VCaP (cell line): ENCODE data around the gene WDR19.
A peak's percentile ranks its signal among the peaks of the same experiment; 100 is the strongest.
"Not testable (repeated sequence)": the region's sequence is repeated elsewhere in the genome, so short reads cannot be mapped to it uniquely, and the experiment has no call there.

Experiments used
- H3K27ac ChIP-seq: fragments of 450-650 bp; 2 replicates; pipeline ENCODE4 v1.5.1; 2017
- TF ChIP-seq, protein P1 (sequence below): fragments of 450-650 bp; conservative IDR thresholded peaks from 2 replicates; pipeline ENCODE4 v1.5.1; 2017; ENCODE audit warnings: mild to moderate bottlenecking, moderate library complexity

The WDR19 gene

DNA sequence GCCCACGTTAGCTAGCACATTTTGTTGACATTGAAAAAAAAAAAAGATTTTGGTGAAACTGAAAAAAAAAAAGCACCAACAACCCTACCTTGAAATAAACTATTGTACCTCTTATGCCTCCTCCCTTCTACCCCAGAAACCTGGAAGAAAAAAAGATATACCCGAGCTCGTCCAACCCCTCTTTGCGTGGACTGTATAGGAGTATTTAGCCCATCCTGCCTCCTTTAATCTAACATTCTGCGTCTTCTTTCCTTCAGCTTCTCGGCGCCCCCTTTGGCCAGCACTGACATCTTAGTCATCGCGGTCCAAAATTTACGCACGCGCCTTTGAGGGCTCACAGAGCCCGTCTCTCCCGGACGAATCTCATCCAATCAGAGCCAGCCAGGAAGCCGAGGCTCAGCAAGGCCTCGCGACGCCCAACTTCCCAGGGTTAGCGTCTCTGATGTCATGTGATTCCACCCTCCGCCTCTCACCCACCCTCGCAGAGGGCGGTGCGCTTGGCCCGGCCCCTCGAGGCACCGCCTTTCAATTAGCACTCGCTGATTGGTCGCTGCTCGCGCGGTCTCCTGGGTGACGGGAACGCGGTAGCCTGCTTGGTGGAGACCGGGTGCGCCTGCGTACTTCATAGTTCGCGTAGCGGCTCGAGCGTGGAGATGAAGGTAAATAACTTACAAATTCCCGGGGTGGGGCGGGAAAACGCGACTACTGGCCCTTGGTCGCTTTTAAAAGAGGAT is at the start of gene WDR19:
WDR19 (plus strand) TSS at position 625 of the 734 bp plus-strand sequence; CDS start at position 654, 29 bp downstream.
- TF ChIP-seq, protein P1, sequence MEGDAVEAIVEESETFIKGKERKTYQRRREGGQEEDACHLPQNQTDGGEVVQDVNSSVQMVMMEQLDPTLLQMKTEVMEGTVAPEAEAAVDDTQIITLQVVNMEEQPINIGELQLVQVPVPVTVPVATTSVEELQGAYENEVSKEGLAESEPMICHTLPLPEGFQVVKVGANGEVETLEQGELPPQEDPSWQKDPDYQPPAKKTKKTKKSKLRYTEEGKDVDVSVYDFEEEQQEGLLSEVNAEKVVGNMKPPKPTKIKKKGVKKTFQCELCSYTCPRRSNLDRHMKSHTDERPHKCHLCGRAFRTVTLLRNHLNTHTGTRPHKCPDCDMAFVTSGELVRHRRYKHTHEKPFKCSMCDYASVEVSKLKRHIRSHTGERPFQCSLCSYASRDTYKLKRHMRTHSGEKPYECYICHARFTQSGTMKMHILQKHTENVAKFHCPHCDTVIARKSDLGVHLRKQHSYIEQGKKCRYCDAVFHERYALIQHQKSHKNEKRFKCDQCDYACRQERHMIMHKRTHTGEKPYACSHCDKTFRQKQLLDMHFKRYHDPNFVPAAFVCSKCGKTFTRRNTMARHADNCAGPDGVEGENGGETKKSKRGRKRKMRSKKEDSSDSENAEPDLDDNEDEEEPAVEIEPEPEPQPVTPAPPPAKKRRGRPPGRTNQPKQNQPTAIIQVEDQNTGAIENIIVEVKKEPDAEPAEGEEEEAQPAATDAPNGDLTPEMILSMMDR = peak; percentile 73
- peak within 1 kb of the TSS; percentile 79 for H3K27ac ChIP-seq

DNA sequence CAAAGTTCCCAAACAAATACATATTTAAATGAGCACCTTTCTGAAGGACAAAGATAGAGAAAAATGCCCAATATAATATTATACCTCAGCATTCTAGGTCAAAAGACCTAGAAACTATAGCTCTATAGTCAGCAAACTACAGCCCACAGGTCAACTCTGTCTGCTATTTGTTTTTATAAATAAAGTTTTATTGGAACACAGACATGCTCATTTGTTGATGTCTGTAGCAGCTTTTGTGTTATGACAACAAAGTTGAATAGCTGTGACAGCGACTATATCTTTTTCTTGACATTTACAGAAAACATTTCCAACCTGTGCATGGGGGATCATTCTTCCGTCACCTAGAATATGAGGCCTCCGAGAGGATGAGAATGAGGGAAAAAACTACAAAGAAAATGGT is 48.7 kb upstream of the WDR19 start:
- TF ChIP-seq, protein P1 = no peak
- H3K27ac ChIP-seq = peak overlapping the region; percentile 80

DNA sequence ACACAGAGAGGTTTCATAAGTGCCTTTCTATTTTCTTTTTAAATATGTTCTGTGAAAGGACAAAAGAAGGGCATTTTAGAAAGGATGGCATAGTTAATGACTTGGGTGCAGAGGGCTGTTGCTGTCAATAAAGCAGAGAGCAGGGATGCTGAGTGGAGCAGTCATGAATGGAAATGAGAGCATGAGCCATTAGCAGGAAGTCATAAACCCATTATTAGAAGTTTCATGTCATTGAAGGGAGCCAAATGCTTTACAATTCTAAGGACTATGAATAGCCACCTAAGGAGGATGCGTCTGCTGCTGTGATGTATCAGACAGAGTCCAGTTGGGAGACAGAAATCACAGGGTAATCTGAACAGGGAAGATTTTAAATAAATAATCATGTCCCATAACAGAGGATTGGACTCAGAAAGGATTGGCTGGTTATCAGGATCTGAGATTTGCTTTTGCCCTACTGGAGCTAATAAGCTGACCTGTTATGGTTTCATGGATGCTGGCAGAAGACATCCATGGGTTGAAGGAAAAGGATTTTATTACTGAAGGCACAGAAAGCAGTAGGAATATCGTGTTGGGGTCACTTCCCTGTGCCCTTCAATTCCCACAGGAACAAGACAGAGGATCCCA is 47.5 kb upstream of the WDR19 start:
- TF ChIP-seq, protein P1 = no peak
- peak overlapping the region; percentile 80 for H3K27ac ChIP-seq

DNA sequence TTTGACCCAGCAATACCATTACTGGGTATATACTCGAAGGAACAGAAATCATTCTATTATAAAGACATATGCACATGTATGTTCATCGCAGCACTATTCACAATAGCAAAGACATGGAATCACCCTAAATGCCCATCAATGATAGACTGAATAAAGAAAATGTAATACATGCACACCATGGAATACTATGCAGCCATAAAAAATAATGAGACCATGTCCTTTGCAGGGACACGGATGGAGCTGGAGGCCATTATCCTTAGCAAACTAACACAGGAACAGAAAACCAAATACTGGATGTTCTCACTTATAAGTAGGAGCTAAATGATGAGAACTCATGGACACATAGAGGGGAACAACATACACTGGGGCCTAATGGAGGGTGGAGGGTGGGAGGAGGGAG is 44.1 kb upstream of the WDR19 start:
- H3K27ac ChIP-seq = not testable (repeated sequence)

GRCh38 chr4:39146211-39146610 is 36.1 kb upstream of the WDR19 start:
- H3K27ac ChIP-seq = no peak overlapping the region
- TF ChIP-seq, protein P1 = no peak

DNA sequence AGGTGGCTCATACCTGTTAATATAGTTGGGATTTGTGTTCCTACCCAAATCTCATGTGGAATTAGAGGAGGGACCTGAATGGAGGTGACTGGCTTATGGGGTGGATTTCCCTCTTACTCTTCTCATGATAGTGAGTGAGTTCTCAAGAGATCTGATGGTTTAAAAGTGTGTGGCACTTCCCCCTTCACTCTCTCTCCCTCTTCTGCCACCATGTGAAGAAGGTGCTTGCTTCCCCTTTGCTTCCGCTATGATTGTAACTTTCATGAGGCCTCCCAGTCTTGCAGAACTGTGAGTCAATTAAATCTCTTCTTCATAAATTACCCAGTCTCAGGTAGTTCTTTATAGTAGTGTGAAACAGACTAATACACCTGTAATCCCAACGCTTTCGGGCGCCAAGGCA is 28.3 kb upstream of the WDR19 start:
- no peak overlapping the region for H3K27ac ChIP-seq
- TF ChIP-seq, protein P1 = no peak

GRCh38 chr4:39157520-39157919 is 24.8 kb upstream of the WDR19 start:
- H3K27ac ChIP-seq = no peak overlapping the region

More at GRCh38 chr4:39157520-39157919, 24.8 kb upstream of the WDR19 start:
- TF ChIP-seq, protein P1 = no peak
